Measurements from ENCODE around the gene CFAP65. TPM values are rescaled to one million over a fixed set of nuclear protein-coding genes. Genes with fewer than 3 reads are reported as not detected.
A peak's percentile ranks its signal among the peaks of the same experiment; 100 is the strongest.

CFAP65 gene
- total and polyA plus RNA-seq, 9 of the 15 experiments (the other 6 are each of a cell fraction or from before 2014, with no cell fraction given) = not detected

GRCh38 chr2:218962859-218963492, 78.3 kb downstream of the CFAP65 start:
- 1% methylated on average over 22 of the region's 42 CpGs for WGBS (ENCODE audit: insufficient coverage, low coverage, missing lambda C conversion rate)
- H3K27ac ChIP-seq (ENCODE audit: extremely low read depth, low read depth, low read length) = no peak overlapping the region
- DNase-seq (ENCODE audit: extremely low read depth in 1 of 4, low spot score in 3 of 4) (peak; percentile 70 to 79 (median 71)), FAIRE-seq (no peak), ATAC-seq (peak; percentile 80)
- no peaks in the 10 kb centered on the region for H4K20me1 ChIP-seq (replicated peaks; ENCODE audit: control insufficient read depth, insufficient read depth, low read length)
- H3K27me3 ChIP-seq (ENCODE audit: control insufficient read depth in 2 of 2, insufficient read depth in 2 of 2, low read length in 2 of 2) = peaks cover 7 to 27% of the 10 kb centered on the region in 2 experiments; a peak in 4 of 5 replicates
- no peak overlapping the region for H3K9ac ChIP-seq (ENCODE audit: insufficient read depth in 1 of 2, low read depth in 2 of 2, low read length in 2 of 2)
- ChIA-PET CTCF (ENCODE audit: low intra/inter-chr PET ratio) (no interaction called here), POLR2A (interaction anchor here (0.7 kb wide), 1 partner anchor 83 kb away, joined by 3 read pairs; no protein-coding TSS in a partner anchor)
- no peaks in the 10 kb centered on the region for H3K9me3 ChIP-seq (replicated peaks; ENCODE audit: control insufficient read depth, insufficient read depth, low read depth, low read length)
- no peak overlapping the region for H3K4me3 ChIP-seq
- no peaks in the 10 kb centered on the region for H3K9me1 ChIP-seq (ENCODE audit: control insufficient read depth, insufficient read depth, low read length)
- no TSS peak for BruUV-seq (replicated peaks)
- no peaks in the 10 kb centered on the region for H3K36me3 ChIP-seq (ENCODE audit: control insufficient read depth, insufficient read depth, low read length)
- intact Hi-C loops (cut with micrococcal nuclease) = loop anchor here (5.0 kb wide), 1 partner anchor 56 kb away; no protein-coding TSS in a partner anchor
- no peaks in the 10 kb centered on the region for H3K79me2 ChIP-seq (ENCODE audit: control insufficient read depth, insufficient read depth, low read length)
- peak overlapping the region; percentile 44; the same call in 1 of the 2 replicates for H3K4me2 ChIP-seq (ENCODE audit: insufficient read depth, low read length)
- peaks cover 11 to 31% of the 10 kb centered on the region in 2 experiments; a peak in 4 of 5 replicates for H3K4me1 ChIP-seq (replicated peaks in 1 of 2; ENCODE audit: control insufficient read depth in 2 of 2, insufficient read depth in 2 of 2, low read length in 2 of 2)
- no peak overlapping the region for H2AFZ ChIP-seq (ENCODE audit: low read depth, low read length)
- in situ Hi-C loops (cut with MboI) = no loop called here
- no peak for TF ChIP-seq HNRNPK (IDR thresholded peaks at IDR 0.05; ENCODE audit: low read depth, low read length, poor library complexity, severe bottlenecking)
- no peak for TF ChIP-seq SMARCC2 (IDR thresholded peaks at IDR 0.05; ENCODE audit: low read depth)
- no peak for TF ChIP-seq KDM5B (IDR thresholded peaks at IDR 0.05; ENCODE audit: insufficient replicate concordance, low read depth, low read length)
- peak; percentile 37; the same call in 1 of the 2 replicates for TF ChIP-seq DMBX1 (CRISPR knock-in tag; IDR thresholded peaks at IDR 0.05; ENCODE audit: borderline replicate concordance)
- peak; percentile 70; the same call in 1 of the 2 replicates for TF ChIP-seq TFAP4 (CRISPR knock-in tag; IDR thresholded peaks at IDR 0.05; ENCODE audit: borderline replicate concordance)
- no peak for TF ChIP-seq MYNN (IDR thresholded peaks at IDR 0.05)
- TF ChIP-seq MYNN (CRISPR knock-in tag; IDR thresholded peaks at IDR 0.05) = 0 out of 2 replicates have a peak, but pooled peaks have one; percentile 35
- TF ChIP-seq SRF (CRISPR knock-in tag; IDR thresholded peaks at IDR 0.05) = peak in 1 of 2 experiments; percentile 65; a peak in 1 of 4 replicates
- TF ChIP-seq SRSF1 (IDR thresholded peaks at IDR 0.05; ENCODE audit: low read depth, low read length) = no peak
- TF ChIP-seq HMBOX1 (IDR thresholded peaks at IDR 0.05) = no peak

Data from K562 (cell line).